Frontal cortex (tissue), 4 donors: ENCODE measurements around the gene MICAL2. TPM values are rescaled to one million over a fixed set of nuclear protein-coding genes. Genes with fewer than 3 reads are reported as not detected.

Source experiments
- DNase-seq, 2 donors: peaks; one replicate each; pipeline ENCODE4 v3.0.0; 2012; ENCODE audit warnings: low spot score in 2 of 2
- FAIRE-seq: peaks from 2 replicates; lab custom pipeline; 2012; peaks lifted over from hg19 to GRCh38; lab: Jason Lieb, UNC
- total RNA-seq: library from RNA; depleted of rRNA; stranded (reverse); fragments of >200 nt; gene quantifications from one replicate; pipeline ENCODE4 v1.2.3, GENCODE V29; 2014
- donor health status: control.
- donor health status: control.
- donor health status: control.

Gene MICAL2
- 14.3 TPM for total RNA-seq

DNA sequence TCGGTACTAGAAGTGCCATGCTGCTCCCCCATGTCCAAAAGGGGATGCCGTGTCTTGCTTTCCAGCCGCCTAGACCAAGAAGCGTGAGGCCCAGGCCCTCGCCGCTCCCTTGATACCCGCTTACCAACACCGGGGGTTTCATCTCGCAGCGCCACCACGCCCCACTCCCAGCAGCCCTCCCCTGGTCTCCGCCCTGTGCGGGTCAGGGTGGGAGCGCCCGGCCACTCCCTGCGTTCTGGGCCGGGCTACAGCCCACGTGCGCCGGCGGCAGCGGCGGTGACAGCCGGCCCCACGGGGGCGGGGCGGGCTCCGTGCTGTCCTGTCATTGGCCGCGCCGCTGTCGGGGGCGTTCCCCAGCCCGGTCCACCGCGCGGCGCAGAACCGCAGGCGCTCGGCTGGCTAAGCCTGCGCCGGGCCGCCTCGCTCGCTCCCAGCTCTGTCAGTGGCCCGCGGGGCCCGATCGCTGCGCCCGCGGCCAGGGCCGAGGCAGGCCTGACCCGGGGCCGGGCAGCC is at the start of gene MICAL2:
MICAL2 (plus strand) TSS at position 390 of the 513 bp plus-strand sequence. CDS start 51,566 bp downstream, outside the sequence.
- FAIRE-seq (no peak), DNase-seq (peak; percentile 97)

- no peak for FAIRE-seq
Measured at GRCh38 chr11:12061851-12062560, 48.4 kb upstream of the MICAL2 start.

DNA sequence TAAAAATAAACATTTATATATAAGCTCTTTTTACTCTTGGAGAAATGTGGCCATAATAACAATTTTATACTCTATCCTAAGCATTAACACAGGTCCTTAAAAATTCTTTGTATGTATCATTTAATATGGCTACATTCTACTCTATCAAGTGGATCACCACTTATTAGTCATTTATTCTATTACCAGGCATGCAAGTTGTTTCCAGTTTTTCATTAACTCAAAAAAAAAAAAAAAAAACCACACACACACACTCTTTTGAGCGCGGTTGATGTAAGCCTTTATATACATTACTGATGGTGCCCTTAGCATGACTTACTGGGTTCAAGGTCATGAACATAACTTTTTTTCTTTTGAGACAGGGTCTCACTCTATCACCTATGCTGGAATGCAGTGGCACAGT is 47.1 kb upstream of the MICAL2 start:
- FAIRE-seq: no peak

More at GRCh38 chr11:12061851-12062560, 48.4 kb upstream of the MICAL2 start:
- no peak for DNase-seq

GRCh38 chr11:12064136-12064953 is 46.0 kb upstream of the MICAL2 start:
- no peak for FAIRE-seq
- no peak for DNase-seq

More for the DNA sequence above, 47.1 kb upstream of the MICAL2 start:
- DNase-seq: no peak

GRCh38 chr11:12064954-12065280 is 45.5 kb upstream of the MICAL2 start:
- FAIRE-seq (no peak), DNase-seq (no peak)

DNA sequence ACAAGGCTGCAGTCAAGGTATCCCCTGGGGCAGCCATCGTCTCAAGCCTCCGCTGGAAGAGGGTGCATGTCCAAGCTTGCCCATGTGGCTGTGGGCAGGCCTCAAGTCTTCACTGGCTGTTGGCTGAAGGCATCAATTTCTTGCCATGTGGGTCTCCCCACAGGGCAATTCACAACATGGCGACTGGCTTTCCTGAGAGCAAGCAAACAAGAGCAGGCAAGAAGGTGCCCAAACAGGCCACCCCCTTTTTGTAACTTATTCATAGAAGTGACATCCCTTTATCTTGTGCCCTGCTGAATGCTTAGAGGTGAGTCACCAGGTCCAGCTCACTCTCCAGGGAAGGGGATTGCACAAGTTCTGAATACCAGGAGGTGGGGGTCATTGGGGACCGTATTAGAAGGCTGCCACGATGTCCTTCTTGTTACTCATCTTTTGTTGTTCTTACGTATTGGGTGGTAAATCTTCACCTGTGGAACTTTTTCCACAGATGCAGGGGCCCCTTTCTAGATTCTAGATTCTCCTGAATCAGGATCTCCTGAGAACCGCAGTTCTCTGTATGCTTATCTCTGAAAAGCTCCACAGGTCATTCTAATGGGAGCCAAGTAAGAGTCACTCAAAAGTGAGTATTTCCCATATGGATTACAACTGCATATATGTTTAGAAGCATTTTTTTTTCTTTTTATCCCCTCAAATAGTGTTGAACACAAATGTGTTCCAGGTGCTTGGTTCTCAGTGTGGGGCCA is 44.2 kb upstream of the MICAL2 start:
- DNase-seq (no peak), FAIRE-seq (no peak)

DNA sequence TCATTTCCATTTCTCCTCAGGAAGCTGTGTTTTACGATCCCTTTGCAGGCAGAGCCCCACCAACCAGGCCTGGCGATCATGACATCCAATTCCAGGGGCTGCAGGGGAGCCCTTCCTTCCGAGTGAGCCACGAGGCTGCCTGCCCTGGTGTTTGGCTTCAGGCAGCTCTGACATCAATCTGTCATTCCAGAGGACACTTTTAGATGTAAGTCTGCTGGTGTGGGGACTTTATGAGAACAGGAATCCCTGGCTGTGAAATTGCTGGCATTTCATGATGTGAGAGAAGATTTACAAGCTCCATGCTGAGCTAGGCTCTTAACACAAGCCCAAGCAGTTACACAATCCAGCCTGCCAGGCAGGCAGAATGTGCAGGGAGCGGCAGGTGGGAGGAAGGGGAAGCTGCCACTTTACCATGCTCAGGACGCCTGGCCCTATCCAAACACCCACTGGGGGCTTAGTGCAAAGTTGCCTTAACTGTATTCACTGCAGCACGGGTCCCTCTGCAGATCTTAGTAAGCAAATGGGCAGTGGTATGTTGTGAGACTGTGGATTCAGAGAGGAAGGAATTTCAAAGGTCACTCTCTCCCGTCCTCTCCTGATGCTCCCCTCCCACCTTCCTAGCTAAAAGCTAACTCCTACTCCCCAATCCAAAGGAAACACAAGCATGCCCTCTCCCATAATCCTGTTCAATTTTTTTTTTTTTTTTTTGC is 43.4 kb upstream of the MICAL2 start:
- FAIRE-seq (no peak), DNase-seq (no peak)

DNA sequence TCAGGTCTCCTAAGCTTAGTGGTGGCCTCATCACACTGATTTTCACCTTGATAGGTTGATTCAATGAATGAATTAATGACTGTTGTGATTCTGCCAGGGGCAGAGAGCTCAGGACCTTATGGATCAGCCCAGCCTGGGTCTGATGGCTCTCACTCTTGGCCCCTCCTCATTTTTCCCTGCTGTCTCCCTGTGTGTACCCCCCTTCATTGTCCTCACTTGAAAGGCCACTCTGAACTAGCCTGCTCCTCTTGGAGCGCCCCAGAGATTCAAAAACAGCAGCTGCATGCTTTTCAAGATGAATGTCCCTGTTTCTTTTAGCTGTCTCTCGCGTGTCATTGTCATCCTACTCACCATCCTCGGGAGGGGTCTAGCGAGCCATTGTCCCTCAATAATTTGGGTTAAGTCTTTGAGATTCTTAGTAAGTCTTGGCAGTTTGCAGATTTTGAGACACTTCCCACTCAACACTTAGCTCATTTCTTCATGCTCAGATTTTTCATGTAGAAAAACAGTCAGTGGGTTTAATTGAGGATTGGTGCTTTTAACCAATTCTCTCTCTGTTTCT is 42.5 kb upstream of the MICAL2 start:
- no peak for DNase-seq
- FAIRE-seq: no peak

DNA sequence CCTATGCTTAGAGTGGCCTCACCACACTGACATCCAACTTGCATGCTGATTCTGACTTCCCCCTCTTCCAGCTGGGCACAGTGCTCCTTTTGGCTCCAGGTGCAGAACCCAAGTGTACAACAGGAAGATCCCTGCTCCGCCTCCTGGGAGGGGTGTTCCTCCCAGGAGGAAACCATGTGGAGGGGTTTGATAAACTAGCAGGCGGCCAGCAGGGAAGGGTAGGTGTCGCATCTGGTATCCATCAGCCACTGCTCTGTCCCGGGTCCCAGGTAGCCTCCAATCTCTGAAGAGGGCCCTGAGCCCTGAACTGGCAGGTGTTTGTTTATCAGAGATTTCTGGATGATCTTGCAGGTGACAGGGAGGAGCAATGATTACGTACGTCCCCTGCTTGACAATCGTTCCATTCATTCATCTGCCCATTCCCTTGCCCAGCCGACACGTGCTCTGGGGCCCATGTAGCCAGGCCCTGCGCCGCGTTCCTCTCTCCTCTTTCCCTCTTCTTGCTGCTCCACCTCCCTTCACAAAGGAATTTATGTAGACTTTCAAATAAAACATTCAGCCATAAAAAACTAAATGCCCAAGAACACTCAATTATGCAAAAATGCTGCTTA is 41.2 kb upstream of the MICAL2 start:
- no peak for FAIRE-seq
- DNase-seq: no peak

GRCh38 chr11:12070446-12071267 is 39.7 kb upstream of the MICAL2 start:
- DNase-seq (no peak), FAIRE-seq (no peak)

DNA sequence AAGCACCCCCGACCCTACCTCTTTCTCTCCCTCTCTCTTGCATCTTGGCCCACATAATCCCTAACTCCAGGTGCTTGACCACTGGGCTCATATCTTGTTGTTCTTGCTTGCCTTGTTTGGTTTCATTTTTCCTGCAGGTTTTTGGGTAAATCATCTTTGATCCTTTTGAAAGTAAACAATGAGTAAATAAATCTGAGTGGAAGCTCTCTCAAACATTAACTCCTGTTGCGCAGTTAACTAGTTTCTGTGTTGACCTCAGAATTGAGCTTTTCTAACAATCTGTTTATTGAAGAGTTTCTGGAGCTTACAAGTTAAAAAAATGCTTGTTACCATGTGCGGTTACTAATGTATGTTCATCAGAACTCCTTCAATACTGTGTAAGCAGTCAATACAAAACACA is 38.8 kb upstream of the MICAL2 start:
- no peak for DNase-seq

DNA sequence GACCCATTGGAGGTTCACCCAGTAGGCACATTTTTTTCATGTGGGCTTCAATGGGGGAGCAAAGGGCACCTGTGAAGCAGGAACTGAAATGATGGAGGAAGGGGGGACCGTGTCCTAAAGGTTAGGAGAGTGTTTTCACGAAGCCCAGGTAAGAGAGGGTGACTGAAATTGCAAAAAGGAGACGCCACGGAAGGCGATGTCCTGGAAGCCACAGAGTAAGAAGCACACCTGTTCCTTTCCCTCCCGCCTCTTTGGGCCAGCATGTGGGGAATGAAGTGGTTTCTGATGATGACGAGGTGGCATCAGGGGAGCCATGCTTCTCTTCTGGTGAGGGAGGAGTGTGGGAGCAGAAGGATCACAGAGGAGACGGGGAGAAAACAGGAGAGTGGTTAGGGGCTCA is 37.0 kb upstream of the MICAL2 start:
- no peak for DNase-seq
- FAIRE-seq: no peak

More for the DNA sequence above, 38.8 kb upstream of the MICAL2 start:
- FAIRE-seq: no peak

DNA sequence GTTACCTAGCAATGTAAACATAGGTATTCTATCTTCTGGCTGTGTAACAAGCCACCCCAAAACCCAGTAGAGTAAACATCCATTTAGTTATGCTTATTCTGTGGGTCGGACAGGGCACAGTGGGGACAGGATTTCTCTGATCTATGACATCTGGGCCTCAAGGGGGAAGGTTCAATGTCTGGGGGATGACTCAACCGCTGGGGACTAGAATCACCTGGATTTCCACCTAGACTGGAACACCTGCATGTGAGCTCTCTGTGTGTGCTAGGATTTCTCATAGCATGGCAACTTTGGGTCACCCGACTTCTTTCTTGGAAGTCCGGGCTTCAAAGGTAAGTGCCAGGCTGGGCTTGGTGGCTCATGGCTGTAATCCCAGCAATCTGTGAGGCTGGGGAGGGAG is 36.5 kb upstream of the MICAL2 start:
- FAIRE-seq: no peak
- no peak for DNase-seq

DNA sequence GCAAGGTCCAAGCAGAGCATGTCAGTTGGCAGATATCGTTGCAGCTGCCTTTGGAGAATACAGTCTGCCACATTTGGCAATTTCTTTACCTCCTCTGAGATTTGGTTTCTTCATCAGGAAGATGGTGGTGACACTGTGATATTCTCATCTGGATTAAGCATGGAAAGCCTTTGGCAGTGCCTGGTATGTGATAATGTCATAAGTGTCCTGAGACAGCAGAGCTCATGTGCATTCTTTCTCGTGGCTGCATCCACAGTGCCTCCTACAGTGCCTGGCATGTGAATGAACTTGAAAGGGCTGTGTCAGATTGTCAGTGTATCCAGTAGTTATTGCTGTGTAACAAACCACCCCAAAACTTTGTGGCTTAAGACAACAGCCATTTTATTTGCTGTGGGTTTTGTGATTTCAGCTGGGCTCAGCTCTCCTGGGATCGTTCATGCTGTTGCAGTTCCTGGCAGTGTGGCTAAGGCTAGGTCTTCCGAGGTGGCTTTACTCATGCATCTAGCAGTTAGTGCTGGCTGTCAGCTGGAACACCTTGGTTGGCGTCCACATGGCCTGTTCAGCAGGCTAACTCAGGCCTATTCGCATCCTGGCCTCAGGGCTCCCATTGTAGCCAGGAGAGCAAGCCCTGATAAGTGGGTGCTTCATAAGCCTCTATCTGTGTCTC is 35.7 kb upstream of the MICAL2 start:
- no peak for FAIRE-seq
- no peak for DNase-seq

DNA sequence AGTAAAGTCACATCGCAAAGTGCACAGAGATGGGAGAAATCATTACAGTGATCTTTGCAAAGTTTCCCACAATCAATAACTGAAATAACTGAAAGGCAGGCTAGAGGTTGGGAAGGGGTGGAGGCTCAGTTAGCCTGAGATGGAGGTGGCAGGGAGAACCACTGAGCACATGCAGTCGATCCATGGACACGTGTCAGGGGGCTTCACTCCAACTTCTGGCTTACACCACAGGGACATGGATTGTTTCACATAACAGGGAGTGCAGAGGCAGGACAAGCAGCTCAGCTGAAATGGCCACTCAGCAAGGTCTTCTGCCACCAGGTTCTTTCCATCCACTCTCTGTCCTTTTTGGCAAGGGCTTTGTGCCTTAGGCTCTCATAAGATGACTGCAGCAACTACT is 35.1 kb upstream of the MICAL2 start:
- DNase-seq: no peak
- no peak for FAIRE-seq

- FAIRE-seq (no peak), DNase-seq (no peak)
Measured at GRCh38 chr11:12075822-12076821, 34.3 kb upstream of the MICAL2 start.
